Muscle of back (tissue), 11 donors: ENCODE results near the gene CD2. TPM values are rescaled to one million over a fixed set of nuclear protein-coding genes. Genes with fewer than 3 reads are reported as not detected.

ENCODE experiments used
- DNase-seq, 3 donors: peaks; one replicate each; pipeline versions ENCODE4 v3.0.0 to v3.0.0-alpha.2; 2013
- polyA plus RNA-seq, 10 donors: library from polyadenylated mRNA; unstranded; fragments of 120-200 nt; gene quantifications; one replicate each; pipeline ENCODE4 v1.2.1, GENCODE V29; 2013; ENCODE audit not compliant: insufficient read length in 10 of 10

Gene CD2
- polyA plus RNA-seq, 10 donors: 0.17 to 10.1 (median 0.56) TPM

- no peak for DNase-seq
Observed at GRCh38 chr1:116817582-116818064, 63.4 kb downstream of the CD2 start.

Other genes starting within 250 kb of the CD2 start
- gene CD58, start 183.4 kb upstream of the CD2 start, polyA plus RNA-seq: 10 to 100 TPM in 9 of 10 donors, 1 to 10 TPM in 1; 9.7 to 17.6 (median 13.0) TPM
- 10 to 100 TPM; 15.4 to 52.1 (median 29.9) TPM for gene IGSF3, start 86.7 kb upstream of the CD2 start, polyA plus RNA-seq
- 100 to 1,000 TPM in 9 of 10 donors, 10 to 100 TPM in 1; 84.6 to 151 (median 128) TPM for gene PTGFRN, start 155.5 kb downstream of the CD2 start, polyA plus RNA-seq
- gene CD101, start 247.3 kb downstream of the CD2 start, polyA plus RNA-seq: 1 to 10 TPM; 4.1 to 7.8 (median 6.3) TPM